Measurements from ENCODE around the gene PDZK1IP1. TPM values are rescaled to one million over a fixed set of nuclear protein-coding genes. Genes with fewer than 3 reads are reported as not detected.
"Not testable (repeated sequence)": the region's sequence is repeated elsewhere in the genome, so short reads cannot be mapped to it uniquely, and the experiment has no call there.

The PDZK1IP1 gene
- total RNA-seq, 4 donors from 2014 or later, result 36.8 to 201 (median 153) TPM

- no peak for DNase-seq (ENCODE audit: low spot score in 2 of 2)
- no peak for TF ChIP-seq CTCF (IDR thresholded peaks at IDR 0.05)
- TF ChIP-seq POLR2AphosphoS5 (IDR thresholded peaks at IDR 0.05), result no peak
- no peak for TF ChIP-seq POLR2A (IDR thresholded peaks at IDR 0.05)
- no peak for TF ChIP-seq EP300 (IDR thresholded peaks at IDR 0.05)
- Histone ChIP-seq H3K27ac (no peak overlapping the region), H3K9me3 (no peaks in the 10 kb centered on the region), H3K4me1 (peaks cover 34% of the 10 kb centered on the region), H3K4me3 (no peak overlapping the region), H3K36me3 (no peaks in the 10 kb centered on the region), H3K27me3 (peaks cover 5% of the 10 kb centered on the region)
Measured at GRCh38 chr1:47194311-47194710, 4.5 kb upstream of the PDZK1IP1 start.

- not testable (repeated sequence) for H3K27me3 ChIP-seq, H3K27ac ChIP-seq, H3K9me3 ChIP-seq, H3K36me3 ChIP-seq, H3K4me3 ChIP-seq
- peak in 1 of 2 donors; percentile 64 for DNase-seq (ENCODE audit: low spot score in 2 of 2)
- peaks cover 42% of the 10 kb centered on the region for H3K4me1 ChIP-seq
- WGBS, result 89% methylated on average over 10 of the region's 10 CpGs
Measured at GRCh38 chr1:47193496-47193895, 3.7 kb upstream of the PDZK1IP1 start.

GRCh38 chr1:47192458-47193384 is 2.9 kb upstream of the PDZK1IP1 start:
- DNase-seq (ENCODE audit: low spot score in 2 of 2), result peak; percentile 85 to 87
- Histone ChIP-seq H3K36me3 (no peaks in the 10 kb centered on the region), H3K4me1 (peaks cover 43% of the 10 kb centered on the region), H3K27me3 (no peaks in the 10 kb centered on the region), H3K9me3 (no peaks in the 10 kb centered on the region), H3K4me3 (no peak overlapping the region), H3K27ac (no peak overlapping the region)
- TF ChIP-seq POLR2A (IDR thresholded peaks at IDR 0.05), result no peak
- peak; percentile 52 to 92 for TF ChIP-seq CTCF (IDR thresholded peaks at IDR 0.05)
- 15% methylated on average over 8 of the region's 10 CpGs for WGBS

- TF ChIP-seq EP300 (IDR thresholded peaks at IDR 0.05) (no peak), POLR2AphosphoS5 (IDR thresholded peaks at IDR 0.05) (no peak), POLR2A (IDR thresholded peaks at IDR 0.05) (no peak), CTCF (IDR thresholded peaks at IDR 0.05) (no peak)
- Histone ChIP-seq H3K27ac (no peak overlapping the region), H3K36me3 (no peaks in the 10 kb centered on the region), H3K4me3 (no peak overlapping the region), H3K4me1 (peaks cover 47% of the 10 kb centered on the region), H3K9me3 (no peaks in the 10 kb centered on the region), H3K27me3 (no peaks in the 10 kb centered on the region)
- peak in 1 of 2 donors; percentile 54 for DNase-seq (ENCODE audit: low spot score in 2 of 2)
- WGBS, result 59% methylated on average over 4 of the region's 4 CpGs
Measured at GRCh38 chr1:47191940-47192457, 2.2 kb upstream of the PDZK1IP1 start.

- Histone ChIP-seq H3K4me3 (no peak overlapping the region), H3K9me3 (no peaks in the 10 kb centered on the region), H3K4me1 (peaks cover 47% of the 10 kb centered on the region), H3K27me3 (no peaks in the 10 kb centered on the region), H3K27ac (peak overlapping the region; percentile 47), H3K36me3 (no peaks in the 10 kb centered on the region)
- no peak for TF ChIP-seq POLR2A (IDR thresholded peaks at IDR 0.05)
- TF ChIP-seq CTCF (IDR thresholded peaks at IDR 0.05), result no peak
- no peak for TF ChIP-seq POLR2AphosphoS5 (IDR thresholded peaks at IDR 0.05)
- TF ChIP-seq EP300 (IDR thresholded peaks at IDR 0.05), result no peak
- DNase-seq (ENCODE audit: low spot score in 2 of 2), result peak in 1 of 2 donors; percentile 52
- 80% methylated on average over 3 of the region's 6 CpGs for WGBS
Measured at GRCh38 chr1:47190857-47191256, 1.0 kb upstream of the PDZK1IP1 start.
